K562 (cell line): ENCODE measurements around the gene PIP4K2A. TPM values are rescaled to one million over a fixed set of nuclear protein-coding genes. Genes with fewer than 3 reads are reported as not detected.

Experiments used
- ATAC-seq: fragments of 200-7000 bp; cut with Tn5 transposase; 3 replicates; pipeline ENCODE4 v1.9.1; 2020; ENCODE audit warnings: moderate library complexity
- BruUV-seq: library from RNA; stranded (reverse); fragments of 400-500 nt; replicated peaks from 2 replicates; lab custom pipeline; 2021; lab: Mats Ljungman, UMichigan
- CTCF ChIA-PET: fragments of 300-600 bp; formaldehyde crosslinking; extraction: SDS; loops from one replicate; lab custom pipeline; 2021; ENCODE audit warnings: low intra/inter-chr PET ratio; lab: Yijun Ruan, JAX
- POLR2A ChIA-PET: fragments of 300-600, 350-650 bp; sonication (Branson Sonifier 250); formaldehyde crosslinking; extraction: SDS; loops from one replicate; lab custom pipeline; 2021; ENCODE audit warnings: antibody characterized with exemption, inconsistent platforms; lab: Yijun Ruan, JAX
- DNase-seq, 4 experiments: peaks; one replicate each; pipeline versions ENCODE4 v3.0.0 to v3.0.0-alpha.2; 2011 to 2018; ENCODE audit warnings: low spot score in 3 of 4, mixed read lengths in 3 of 4; ENCODE audit errors: extremely low read depth in 1 of 4
- FAIRE-seq: peaks from 2 replicates; lab custom pipeline; 2011; peaks lifted over from hg19 to GRCh38; lab: Jason Lieb, UNC
- H2AFZ ChIP-seq: 2 replicates; pipeline ENCODE4 v1.6.0; 2011; ENCODE audit warnings: low read depth, low read length, control low read depth, inconsistent platforms
- H3K27ac ChIP-seq: fragments of 200-600 bp; 3 replicates; pipeline ENCODE4 v1.8.0; 2011; ENCODE audit warnings: low read depth, mild to moderate bottlenecking, control low read depth, inconsistent platforms, low read length, moderate library complexity, mixed read lengths; ENCODE audit errors: extremely low read depth
- H3K27me3 ChIP-seq, 2 experiments: fragments of 300-600 bp in 1 of 2; 2 replicates in 1 of 2; 3 replicates in 1 of 2; pipeline versions ENCODE4 v1.6.0 to v1.8.0; 2011; ENCODE audit warnings: inconsistent platforms in 2 of 2, low read length in 2 of 2, mild to moderate bottlenecking in 1 of 2, mixed read lengths in 1 of 2, moderate library complexity in 1 of 2; ENCODE audit not compliant: control insufficient read depth in 2 of 2, insufficient read depth in 2 of 2
- H3K36me3 ChIP-seq: fragments of 300-600 bp; 3 replicates; pipeline ENCODE4 v1.8.0; 2011; ENCODE audit warnings: mild to moderate bottlenecking, low read length, inconsistent platforms; ENCODE audit not compliant: control insufficient read depth, insufficient read depth
- H3K4me1 ChIP-seq, 2 experiments: fragments of 200-600 bp in 1 of 2; replicated peaks in 1 of 2; 2 replicates in 1 of 2; 3 replicates in 1 of 2; pipeline versions ENCODE4 v1.5.1 to v1.8.0; 2011; ENCODE audit warnings: inconsistent platforms in 2 of 2, low read length in 2 of 2, mild to moderate bottlenecking in 1 of 2, mixed read lengths in 1 of 2, moderate library complexity in 1 of 2; ENCODE audit not compliant: control insufficient read depth in 2 of 2, insufficient read depth in 2 of 2
- H3K4me2 ChIP-seq: 2 replicates; pipeline ENCODE4 v1.6.1; 2011; ENCODE audit warnings: low read length, control low read depth, inconsistent platforms, mixed read lengths; ENCODE audit not compliant: insufficient read depth
- H3K4me3 ChIP-seq: fragments of 200-600 bp; sonication (generic), shearing (Covaris generic); 2 replicates; pipeline ENCODE4 v1.5.1; 2016; ENCODE audit warnings: control low read depth, inconsistent platforms
- H3K79me2 ChIP-seq: fragments of 200-600 bp; 3 replicates; pipeline ENCODE4 v1.8.0; 2011; ENCODE audit warnings: low read length, inconsistent platforms; ENCODE audit not compliant: control insufficient read depth, insufficient read depth
- H3K9ac ChIP-seq, 2 experiments: 2 replicates each; pipeline versions ENCODE4 v1.6.0 to v1.6.1; 2011; ENCODE audit warnings: low read depth in 2 of 2, low read length in 2 of 2, control low read depth in 1 of 2, inconsistent platforms in 1 of 2, mild to moderate bottlenecking in 1 of 2, mixed read lengths in 1 of 2; ENCODE audit not compliant: insufficient read depth in 1 of 2
- H3K9me1 ChIP-seq: one replicate; pipeline ENCODE4 v1.6.0; 2011; ENCODE audit warnings: inconsistent platforms, mild to moderate bottlenecking, low read length, moderate library complexity; ENCODE audit not compliant: control insufficient read depth, insufficient read depth
- H3K9me3 ChIP-seq: replicated peaks from 2 replicates; pipeline ENCODE4 v1.5.1; 2011; ENCODE audit warnings: low read depth, low read length, inconsistent platforms; ENCODE audit not compliant: control insufficient read depth, insufficient read depth
- H4K20me1 ChIP-seq: replicated peaks from 2 replicates; pipeline ENCODE4 v1.6.1; 2011; ENCODE audit warnings: low read length, inconsistent platforms, mixed read lengths; ENCODE audit not compliant: control insufficient read depth, insufficient read depth
- CBX3 ChIP-seq, 2 experiments: IDR thresholded peaks; 1 replicate in 1 of 2; 2 replicates in 1 of 2; pipeline ENCODE4 v1.6.1; 2012; ENCODE audit warnings: inconsistent platforms in 2 of 2, low read length in 2 of 2, borderline replicate concordance in 1 of 2, control low read depth in 1 of 2
- KLF1 ChIP-seq: fragments of 450-650 bp; IDR thresholded peaks from 2 replicates; pipeline ENCODE4 v1.6.1; 2016; ENCODE audit warnings: missing genetic modification characterization, missing compliant biosample characterization
- POLR2G ChIP-seq: fragments of 200-400 bp; formaldehyde crosslinking; IDR thresholded peaks from 2 replicates; pipeline ENCODE4 v1.6.1; 2017; ENCODE audit warnings: low read depth, mild to moderate bottlenecking, antibody characterized with exemption, low read length, moderate library complexity
- RBM34 ChIP-seq: fragments of 200-400 bp; formaldehyde crosslinking; IDR thresholded peaks from 2 replicates; pipeline ENCODE4 v1.6.1; 2018; ENCODE audit warnings: low read length, borderline replicate concordance; ENCODE audit not compliant: insufficient read depth
- SIX5 ChIP-seq, 2 experiments: IDR thresholded peaks; 2 replicates each; pipeline ENCODE4 v1.6.1; 2011; ENCODE audit warnings: low read length in 2 of 2, borderline replicate concordance in 1 of 2, low read depth in 1 of 2, mild to moderate bottlenecking in 1 of 2, moderate library complexity in 1 of 2; ENCODE audit not compliant: insufficient read depth in 1 of 2
- TAF9B ChIP-seq: fragments of 450-650 bp; IDR thresholded peaks from 2 replicates; pipeline ENCODE4 v1.6.1; 2018; ENCODE audit warnings: mild to moderate bottlenecking; ENCODE audit not compliant: partially characterized antibody
- ZNF175 ChIP-seq: fragments of 200-800 bp; sonication (Bioruptor generic); IDR thresholded peaks from 2 replicates; pipeline ENCODE4 v1.6.1; 2016; ENCODE audit warnings: low read depth, mild to moderate bottlenecking, missing genetic modification characterization, missing compliant biosample characterization
- WGBS: fragments of 100-300 bp; shearing (Covaris generic); methylation state at CpG from one replicate; pipeline ENCODE4 v1.1.6; 2016; ENCODE audit warnings: low coverage, mixed read lengths; ENCODE audit not compliant: insufficient coverage; ENCODE audit errors: missing lambda C conversion rate; 5-methylcytosine and 5-hydroxymethylcytosine counted together
- in situ Hi-C: fragments of 300-500 bp; cut with MboI; formaldehyde crosslinking; loops from 4 replicates; pipeline ENCODE4 v1.15.0; 2018; ENCODE audit warnings: inconsistent platforms, mixed read lengths
- intact Hi-C: fragments of 100-400 bp; cut with micrococcal nuclease; formaldehyde crosslinking; loops from 2 replicates; pipeline ENCODE4 v1.14.2; 2022
- polyA plus RNA-seq, 8 experiments: library from polyadenylated mRNA; depleted of rRNA in 4 of 8; stranded (reverse) in 5 of 8; unstranded in 3 of 8; fragments of >200 nt; fragmentation: Nextera tagmentation in 2 of 8; fragmentation: Illumina TruSeq in 1 of 8; extraction: Ambion mirVana in 2 of 8; extraction: Trizol in 1 of 8; gene quantifications; 2 replicates each; pipeline versions ENCODE4 v1.2.1 to v1.2.3, GENCODE V29; 2011 to 2014; ENCODE audit warnings: inconsistent platforms in 1 of 8, missing spikeins in 1 of 8
- total RNA-seq, 7 experiments: library from RNA; depleted of rRNA in 6 of 7; stranded (reverse); fragments of >200 nt in 6 of 7; fragmentation: Illumina TruSeq in 2 of 7; extraction: Trizol in 2 of 7; gene quantifications; 2 replicates each; pipeline versions ENCODE4 v1.2.1 to v1.2.3, GENCODE V29; 2011 to 2021; ENCODE audit warnings: low replicate concordance in 1 of 7
- TF ChIP-seq, protein P1 (sequence below): fragments of 450-650 bp; IDR thresholded peaks from 2 replicates; pipeline ENCODE4 v1.6.1; 2018; ENCODE audit warnings: mild to moderate bottlenecking, low read depth; ENCODE audit not compliant: partially characterized antibody
- TF ChIP-seq, protein P2 (sequence below), 3 experiments: IDR thresholded peaks in 2 of 3; conservative IDR thresholded peaks in 1 of 3; 2 replicates each; pipeline ENCODE4 v1.5.1; 2011 to 2012; ENCODE audit warnings: low read length in 3 of 3, mild to moderate bottlenecking in 3 of 3, control low read depth in 2 of 3, improper control_type of control experiment in 1 of 3, inconsistent platforms in 1 of 3, low read depth in 1 of 3, mixed read lengths in 1 of 3, moderate library complexity in 1 of 3; ENCODE audit not compliant: insufficient read depth in 2 of 3

Gene PIP4K2A
- total and polyA plus RNA-seq, 9 of the 15 experiments (the other 6 are each of a cell fraction or from before 2014, with no cell fraction given) = 35.6 to 117 (median 71.9) TPM

DNA sequence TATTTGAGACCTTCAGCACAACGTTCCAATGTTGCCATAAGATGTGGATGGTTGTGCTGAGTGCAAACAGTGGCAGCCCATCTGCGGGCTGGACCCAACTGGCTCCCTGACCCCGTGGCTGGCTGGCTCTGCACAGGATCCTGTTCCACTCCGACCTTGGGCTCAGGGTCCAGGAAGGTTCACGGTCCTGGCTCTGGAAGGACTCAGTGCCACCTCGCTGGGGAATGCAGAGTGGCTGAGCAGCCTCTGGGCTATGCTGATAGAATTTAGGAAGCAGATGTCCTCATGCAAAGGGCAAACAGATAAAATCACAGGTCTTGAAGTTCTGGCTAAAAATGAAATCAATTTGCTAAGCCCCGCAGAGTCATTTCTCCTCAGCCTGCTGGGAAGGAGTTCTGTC is 171.6 kb downstream of the PIP4K2A start:
- FAIRE-seq (no peak), ATAC-seq (no peak), DNase-seq (no peak)
- H3K9ac ChIP-seq = no peak overlapping the region; a peak in 1 of 4 replicates
- in situ Hi-C loops (no loop called here), intact Hi-C loops (no loop called here)
- H3K36me3 ChIP-seq = peaks cover 95% of the 10 kb centered on the region; the same call in 2 of the 3 replicates
- TF ChIP-seq POLR2G = 0 out of 2 replicates have a peak, but pooled peaks have one; percentile 17
- TF ChIP-seq RBM34 = no peak
- peaks cover 0 to 3% of the 10 kb centered on the region in 2 experiments; a peak in 1 of 5 replicates for H3K4me1 ChIP-seq
- no peak overlapping the region for H2AFZ ChIP-seq
- no peak overlapping the region for H3K4me2 ChIP-seq
- no peak overlapping the region for H3K27ac ChIP-seq
- no TSS peak for BruUV-seq
- CTCF ChIA-PET = no interaction called here
- WGBS = 77% methylated on average over 7 of the region's 7 CpGs
- peaks cover 4% of the 10 kb centered on the region; the same call in 1 of the 2 replicates for H4K20me1 ChIP-seq
- no peaks in the 10 kb centered on the region for H3K27me3 ChIP-seq
- H3K9me3 ChIP-seq = no peaks in the 10 kb centered on the region
- H3K4me3 ChIP-seq = no peak overlapping the region
- POLR2A ChIA-PET = interaction anchor here (0.6 kb wide), 1 partner anchor 178 kb away, joined by 4 read pairs; no protein-coding TSS in a partner anchor
- no peaks in the 10 kb centered on the region for H3K9me1 ChIP-seq
- no peaks in the 10 kb centered on the region for H3K79me2 ChIP-seq

DNA sequence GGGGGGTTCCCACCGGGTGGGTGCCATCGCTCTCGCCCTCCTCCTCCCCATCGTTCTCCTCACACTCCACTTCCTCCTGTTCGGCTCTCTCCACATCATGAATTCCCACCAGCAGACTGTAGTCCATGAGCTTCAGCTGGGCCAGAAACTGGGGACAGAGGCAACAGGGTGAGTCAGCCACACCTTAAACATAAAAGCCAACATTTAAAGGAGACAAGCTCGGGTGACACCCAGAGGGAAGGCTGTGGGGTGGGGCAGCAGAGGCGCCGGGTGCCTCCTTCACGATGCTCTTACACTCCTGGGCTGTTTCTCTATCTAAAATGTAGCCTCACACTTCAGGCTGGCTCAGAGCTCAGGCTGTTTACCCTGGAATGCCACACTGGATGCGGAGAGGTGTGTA is 172.5 kb downstream of the PIP4K2A start:
- DNase-seq (no peak), FAIRE-seq (no peak), ATAC-seq (no peak)
- Histone ChIP-seq H3K27ac (no peak overlapping the region), H3K79me2 (no peaks in the 10 kb centered on the region), H3K4me2 (no peak overlapping the region), H2AFZ (no peak overlapping the region), H3K4me1 (peaks cover 0 to 3% of the 10 kb centered on the region in 2 experiments; a peak in 1 of 5 replicates), H3K9ac (no peak overlapping the region), H3K36me3 (peaks cover 95% of the 10 kb centered on the region; the same call in 2 of the 3 replicates), H3K27me3 (no peaks in the 10 kb centered on the region), H3K4me3 (no peak overlapping the region), H4K20me1 (peaks cover 4% of the 10 kb centered on the region; the same call in 1 of the 2 replicates), H3K9me1 (no peaks in the 10 kb centered on the region), H3K9me3 (no peaks in the 10 kb centered on the region)
- ChIA-PET CTCF (no interaction called here), POLR2A (interaction anchor here (0.6 to 1.2 kb wide), 2 partner anchors 13 to 179 kb away, joined by 3 to 4 read pairs; no protein-coding TSS in a partner anchor)
- BruUV-seq = no TSS peak
- intact Hi-C loops = no loop called here
- 80% methylated on average over 9 of the region's 10 CpGs for WGBS
- in situ Hi-C loops = no loop called here
- no peak for TF ChIP-seq CBX3 (IDR thresholded peaks at IDR 0.05; ENCODE audit: borderline replicate concordance in 1 of 2, low read length in 2 of 2)
- no peak for TF ChIP-seq KLF1 (tag)
- TF ChIP-seq, protein P1, sequence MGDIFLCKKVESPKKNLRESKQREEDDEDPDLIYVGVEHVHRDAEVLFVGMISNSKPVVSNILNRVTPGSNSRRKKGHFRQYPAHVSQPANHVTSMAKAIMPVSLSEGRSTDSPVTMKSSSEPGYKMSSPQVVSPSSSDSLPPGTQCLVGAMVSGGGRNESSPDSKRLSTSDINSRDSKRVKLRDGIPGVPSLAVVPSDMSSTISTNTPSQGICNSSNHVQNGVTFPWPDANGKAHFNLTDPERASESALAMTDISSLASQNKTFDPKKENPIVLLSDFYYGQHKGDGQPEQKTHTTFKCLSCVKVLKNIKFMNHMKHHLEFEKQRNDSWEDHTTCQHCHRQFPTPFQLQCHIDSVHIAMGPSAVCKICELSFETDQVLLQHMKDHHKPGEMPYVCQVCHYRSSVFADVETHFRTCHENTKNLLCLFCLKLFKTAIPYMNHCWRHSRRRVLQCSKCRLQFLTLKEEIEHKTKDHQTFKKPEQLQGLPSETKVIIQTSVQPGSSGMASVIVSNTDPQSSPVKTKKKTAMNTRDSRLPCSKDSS = no peak
- TF ChIP-seq, protein P2, sequence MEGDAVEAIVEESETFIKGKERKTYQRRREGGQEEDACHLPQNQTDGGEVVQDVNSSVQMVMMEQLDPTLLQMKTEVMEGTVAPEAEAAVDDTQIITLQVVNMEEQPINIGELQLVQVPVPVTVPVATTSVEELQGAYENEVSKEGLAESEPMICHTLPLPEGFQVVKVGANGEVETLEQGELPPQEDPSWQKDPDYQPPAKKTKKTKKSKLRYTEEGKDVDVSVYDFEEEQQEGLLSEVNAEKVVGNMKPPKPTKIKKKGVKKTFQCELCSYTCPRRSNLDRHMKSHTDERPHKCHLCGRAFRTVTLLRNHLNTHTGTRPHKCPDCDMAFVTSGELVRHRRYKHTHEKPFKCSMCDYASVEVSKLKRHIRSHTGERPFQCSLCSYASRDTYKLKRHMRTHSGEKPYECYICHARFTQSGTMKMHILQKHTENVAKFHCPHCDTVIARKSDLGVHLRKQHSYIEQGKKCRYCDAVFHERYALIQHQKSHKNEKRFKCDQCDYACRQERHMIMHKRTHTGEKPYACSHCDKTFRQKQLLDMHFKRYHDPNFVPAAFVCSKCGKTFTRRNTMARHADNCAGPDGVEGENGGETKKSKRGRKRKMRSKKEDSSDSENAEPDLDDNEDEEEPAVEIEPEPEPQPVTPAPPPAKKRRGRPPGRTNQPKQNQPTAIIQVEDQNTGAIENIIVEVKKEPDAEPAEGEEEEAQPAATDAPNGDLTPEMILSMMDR (IDR thresholded peaks at IDR 0.05 in 2 of 3, conservative IDR thresholded peaks at IDR 0.05 in 1 of 3; ENCODE audit: insufficient read depth in 2 of 3, low read depth in 1 of 3, low read length in 3 of 3) = no peak
- no peak for TF ChIP-seq TAF9B
- TF ChIP-seq SIX5 (IDR thresholded peaks at IDR 0.05; ENCODE audit: borderline replicate concordance in 1 of 2, insufficient read depth in 1 of 2, low read depth in 1 of 2, low read length in 2 of 2) = no peak
- no peak for TF ChIP-seq ZNF175 (CRISPR knock-in tag)
- no peak for TF ChIP-seq RBM34
